SKM-1 (cell line): ENCODE results near the gene TCEA2.

Experiments used
- DNase-seq: peaks from one replicate; lab custom pipeline; 2025; ENCODE audit not compliant: unreplicated experiment; lab: John Stamatoyannopoulos, UW

Gene TCEA2

GRCh38 chr20:64091340-64091739 lies 28.3 kb downstream of the TCEA2 start:
- no peak for DNase-seq

- DNase-seq = no peak
Measured at GRCh38 chr20:64091770-64092169, 28.8 kb downstream of the TCEA2 start.

GRCh38 chr20:64092258-64093012 lies 29.4 kb downstream of the TCEA2 start:
- DNase-seq = no peak

- no peak for DNase-seq
Measured at GRCh38 chr20:64093013-64093503, 30.1 kb downstream of the TCEA2 start.

- no peak for DNase-seq
Measured at GRCh38 chr20:64095455-64095854, 32.5 kb downstream of the TCEA2 start.

GRCh38 chr20:64095927-64096326 lies 32.9 kb downstream of the TCEA2 start:
- DNase-seq = no peak

DNA sequence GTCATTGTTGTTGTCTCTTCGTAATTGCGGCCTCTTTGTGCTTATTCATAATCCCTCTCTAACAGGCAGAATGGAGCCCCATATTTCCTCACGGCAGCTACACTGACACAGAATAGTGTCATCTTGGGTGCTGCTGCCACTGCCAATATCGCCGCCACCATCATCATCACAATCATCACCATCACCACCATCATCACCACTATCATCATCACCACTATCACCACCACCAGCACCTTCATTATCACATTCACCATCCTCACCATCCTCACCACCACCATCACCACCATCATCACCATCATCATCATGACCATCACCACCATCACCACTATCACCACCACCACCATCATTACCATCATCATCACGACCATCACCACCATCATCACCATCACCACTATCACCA lies 33.5 kb downstream of the TCEA2 start:
- DNase-seq = no peak

GRCh38 chr20:64098471-64099013 lies 35.5 kb downstream of the TCEA2 start:
- DNase-seq = no peak

DNA sequence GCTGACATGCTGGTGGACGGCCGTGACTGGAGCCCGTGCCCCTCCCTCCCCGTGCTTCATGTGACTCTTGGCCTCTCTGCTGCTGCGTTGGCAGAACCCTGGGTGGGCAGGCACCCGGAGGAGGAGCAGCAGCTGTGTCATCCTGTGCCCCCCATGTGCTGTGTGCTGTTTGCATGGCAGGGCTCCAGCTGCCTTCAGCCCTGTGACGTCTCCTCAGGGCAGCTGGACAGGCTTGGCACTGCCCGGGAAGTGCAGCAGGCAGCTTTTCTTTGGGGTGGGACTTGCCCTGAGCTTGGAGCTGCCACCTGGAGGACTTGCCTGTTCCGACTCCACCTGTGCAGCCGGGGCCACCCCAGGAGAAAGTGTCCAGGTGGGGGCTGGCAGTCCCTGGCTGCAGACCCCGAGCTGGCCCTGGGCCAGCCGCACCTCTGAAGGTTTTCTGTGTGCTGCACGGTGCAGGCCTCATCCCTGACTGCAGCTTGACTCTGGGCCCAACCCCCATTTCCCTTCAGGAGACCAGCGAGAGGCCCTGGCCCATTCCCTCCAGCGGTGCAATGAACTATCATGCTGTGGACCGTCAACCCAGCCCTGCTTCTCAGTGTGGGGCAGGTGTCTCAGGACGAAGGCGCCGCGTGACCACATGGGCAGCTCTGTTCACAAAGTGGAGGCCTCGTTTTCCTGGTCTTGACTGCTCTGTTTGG lies 36.2 kb downstream of the TCEA2 start:
- DNase-seq = no peak

- no peak for DNase-seq
Measured at GRCh38 chr20:64099880-64100565, 37.0 kb downstream of the TCEA2 start.

- no peak for DNase-seq
Measured at GRCh38 chr20:64100566-64100888, 37.5 kb downstream of the TCEA2 start.

- no peak for DNase-seq
Measured at GRCh38 chr20:64100946-64101688, 38.1 kb downstream of the TCEA2 start.

- DNase-seq = peak; percentile 19
Measured at GRCh38 chr20:64101731-64102621, 39.0 kb downstream of the TCEA2 start.

- no peak for DNase-seq
Measured at GRCh38 chr20:64102647-64103354, 39.8 kb downstream of the TCEA2 start.

- DNase-seq = no peak
Measured at GRCh38 chr20:64103871-64104666, 41.1 kb downstream of the TCEA2 start.

DNA sequence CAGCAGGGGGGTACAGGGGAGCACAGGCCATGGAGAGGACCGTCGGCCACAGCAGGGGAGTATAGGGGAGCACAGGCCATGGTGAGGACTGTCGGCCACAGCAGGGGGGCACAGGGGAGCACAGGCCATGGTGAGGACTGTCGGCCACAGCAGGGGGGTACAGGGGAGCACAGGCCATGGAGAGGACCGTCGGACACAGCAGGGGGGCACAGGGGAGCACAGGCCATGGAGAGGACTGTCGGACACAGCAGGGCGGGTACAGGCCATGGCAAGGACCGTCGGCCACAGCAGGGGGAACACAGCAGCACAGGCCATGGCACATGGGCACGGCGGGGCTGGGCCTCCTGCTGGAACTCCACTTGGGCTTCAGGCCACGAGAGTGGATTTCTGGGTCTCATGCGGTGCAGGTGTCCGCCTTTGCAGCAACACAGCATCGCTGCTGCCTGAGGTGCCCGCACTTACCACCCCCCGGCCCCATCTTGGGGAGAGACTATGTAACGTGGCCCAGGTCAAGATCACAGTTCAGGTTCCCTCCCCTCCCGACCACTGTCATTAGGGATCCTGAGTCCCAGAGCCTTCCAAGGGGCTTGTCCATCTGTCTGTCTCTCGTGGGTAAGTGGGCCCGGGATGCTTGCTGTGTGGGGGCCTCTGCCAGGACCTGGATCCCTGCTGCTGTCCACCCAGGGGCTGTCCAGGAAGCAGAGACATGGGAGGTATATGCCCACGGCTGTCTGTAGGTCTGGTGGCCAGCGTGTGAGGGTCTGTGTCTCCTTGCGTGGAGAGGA lies 41.9 kb downstream of the TCEA2 start:
- DNase-seq = no peak

DNA sequence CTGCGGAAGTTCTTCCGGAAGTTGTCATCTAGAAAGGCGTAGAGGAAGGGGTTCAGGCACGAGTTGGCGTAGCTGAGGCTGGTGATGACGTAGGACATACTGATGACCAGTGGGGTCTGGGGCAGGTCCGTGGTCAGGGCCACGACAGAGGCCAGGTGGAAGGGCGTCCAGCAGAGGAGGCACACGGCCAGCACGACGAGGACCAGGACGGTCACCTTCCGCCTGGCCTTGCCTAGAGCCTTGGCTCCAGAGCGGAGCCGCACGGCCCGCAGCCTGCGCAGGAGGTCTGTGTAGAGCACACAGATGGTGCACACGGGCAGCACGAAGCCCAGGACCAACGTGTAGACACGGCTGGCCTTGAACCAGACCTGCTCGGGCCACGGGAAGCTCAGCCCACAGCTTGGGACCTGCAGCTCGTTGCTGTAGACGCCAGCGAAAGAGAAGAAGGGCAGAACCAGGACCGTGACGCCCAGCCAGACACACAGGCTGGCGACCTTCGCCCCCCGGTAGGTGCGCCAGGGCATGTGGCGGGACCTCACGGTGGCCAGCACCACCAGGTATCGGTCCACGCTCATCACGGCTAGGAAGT lies 42.9 kb downstream of the TCEA2 start:
- no peak for DNase-seq
